NCI-H1694 treated with DMSO at 0.1 percent for 48 hours (cell line): ENCODE measurements around the gene CC2D1A.

ENCODE experiments used
- DNase-seq: peaks from one replicate; lab custom pipeline; 2025; lab: John Stamatoyannopoulos, UW

Gene CC2D1A

GRCh38 chr19:13937479-13938300 lies 31.7 kb downstream of the CC2D1A start:
- no peak for DNase-seq

- DNase-seq: no peak
These were observed 32.5 kb downstream of the CC2D1A start, which contains the start of gene PODNL1 for GRCh38 chr19:13938301-13939064. Gene PODNL1, minus strand, starts transcription at chr19:13938417. Its CDS starts 236 bp downstream, at chr19:13938181.

- no peak for DNase-seq
These were observed 36.2 kb downstream of the CC2D1A start for GRCh38 chr19:13942023-13942684.

- no peak for DNase-seq
These were observed 40.4 kb downstream of the CC2D1A start for GRCh38 chr19:13946414-13946813.

- no peak for DNase-seq
These were observed 45.0 kb downstream of the CC2D1A start for GRCh38 chr19:13951043-13951442.

GRCh38 chr19:13951799-13952153 lies 45.8 kb downstream of the CC2D1A start:
- peak; percentile 49 for DNase-seq

GRCh38 chr19:13952154-13952930 lies 46.3 kb downstream of the CC2D1A start, which contains the start of gene DCAF15:
Gene DCAF15, plus strand, starts transcription at chr19:13952509. Its CDS starts 4 bp downstream, at chr19:13952513.
- peak; percentile 98 for DNase-seq

GRCh38 chr19:13952931-13953531 lies 47.0 kb downstream of the CC2D1A start:
- DNase-seq: peak; percentile 29

GRCh38 chr19:13954185-13954584 lies 48.2 kb downstream of the CC2D1A start:
- no peak for DNase-seq

- DNase-seq: no peak
These were observed 49.8 kb downstream of the CC2D1A start for GRCh38 chr19:13955662-13956364.

GRCh38 chr19:13956365-13956744 lies 50.4 kb downstream of the CC2D1A start:
- no peak for DNase-seq

GRCh38 chr19:13957051-13957450 lies 51.0 kb downstream of the CC2D1A start:
- no peak for DNase-seq

GRCh38 chr19:13958043-13958442 lies 52.0 kb downstream of the CC2D1A start:
- DNase-seq: no peak

GRCh38 chr19:13959141-13959961 lies 53.4 kb downstream of the CC2D1A start:
- no peak for DNase-seq

GRCh38 chr19:13959962-13960862 lies 54.2 kb downstream of the CC2D1A start:
- DNase-seq: no peak

- no peak for DNase-seq
These were observed 55.1 kb downstream of the CC2D1A start for GRCh38 chr19:13960863-13961784.

GRCh38 chr19:13961826-13962698 lies 56.1 kb downstream of the CC2D1A start:
- DNase-seq: no peak
